ENCODE measurements around the gene AREG.
"Not testable (repeated sequence)": the region's sequence is repeated elsewhere in the genome, so short reads cannot be mapped to it uniquely, and the experiment has no call there.

The AREG gene, protein sequence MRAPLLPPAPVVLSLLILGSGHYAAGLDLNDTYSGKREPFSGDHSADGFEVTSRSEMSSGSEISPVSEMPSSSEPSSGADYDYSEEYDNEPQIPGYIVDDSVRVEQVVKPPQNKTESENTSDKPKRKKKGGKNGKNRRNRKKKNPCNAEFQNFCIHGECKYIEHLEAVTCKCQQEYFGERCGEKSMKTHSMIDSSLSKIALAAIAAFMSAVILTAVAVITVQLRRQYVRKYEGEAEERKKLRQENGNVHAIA

GRCh38 chr4:74444891-74445642 is at the start of gene AREG:
TSS of gene AREG (plus strand) at chr4:74445136. CDS start at chr4:74445346, 210 bp downstream.
- DNase-seq (ENCODE audit: low spot score) (peak; percentile 37), FAIRE-seq (no peak)

DNA sequence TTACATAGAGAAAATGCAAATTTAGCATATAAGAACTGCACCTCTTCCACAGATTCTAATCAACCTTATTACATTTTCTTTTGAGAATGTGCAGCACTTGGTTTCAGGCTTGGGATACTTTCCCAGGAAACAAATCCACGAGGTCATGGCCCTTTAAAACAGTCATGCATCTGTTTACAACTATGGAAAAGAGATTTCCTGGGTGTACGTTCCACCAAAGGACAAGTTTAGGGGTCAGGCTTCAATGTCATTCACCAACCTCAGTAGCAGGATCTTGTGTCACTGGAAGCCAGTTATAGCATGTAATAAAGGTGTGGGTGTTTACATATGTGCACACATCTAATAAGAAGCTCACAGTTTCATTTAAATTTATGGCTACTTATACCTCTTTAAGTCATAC is 49.3 kb upstream of the AREG start:
- DNase-seq (ENCODE audit: low spot score) (no peak), FAIRE-seq (no peak)

- no peak for DNase-seq (ENCODE audit: low spot score)
- FAIRE-seq = peak; percentile 15
Measured at GRCh38 chr4:74397748-74398426, 47.0 kb upstream of the AREG start.

- not testable (repeated sequence) for FAIRE-seq; DNase-seq (ENCODE audit: low spot score)
Measured at GRCh38 chr4:74398894-74399589, 45.9 kb upstream of the AREG start.

GRCh38 chr4:74400395-74400794 is 44.5 kb upstream of the AREG start:
- DNase-seq (ENCODE audit: low spot score) (no peak), FAIRE-seq (no peak)

DNA sequence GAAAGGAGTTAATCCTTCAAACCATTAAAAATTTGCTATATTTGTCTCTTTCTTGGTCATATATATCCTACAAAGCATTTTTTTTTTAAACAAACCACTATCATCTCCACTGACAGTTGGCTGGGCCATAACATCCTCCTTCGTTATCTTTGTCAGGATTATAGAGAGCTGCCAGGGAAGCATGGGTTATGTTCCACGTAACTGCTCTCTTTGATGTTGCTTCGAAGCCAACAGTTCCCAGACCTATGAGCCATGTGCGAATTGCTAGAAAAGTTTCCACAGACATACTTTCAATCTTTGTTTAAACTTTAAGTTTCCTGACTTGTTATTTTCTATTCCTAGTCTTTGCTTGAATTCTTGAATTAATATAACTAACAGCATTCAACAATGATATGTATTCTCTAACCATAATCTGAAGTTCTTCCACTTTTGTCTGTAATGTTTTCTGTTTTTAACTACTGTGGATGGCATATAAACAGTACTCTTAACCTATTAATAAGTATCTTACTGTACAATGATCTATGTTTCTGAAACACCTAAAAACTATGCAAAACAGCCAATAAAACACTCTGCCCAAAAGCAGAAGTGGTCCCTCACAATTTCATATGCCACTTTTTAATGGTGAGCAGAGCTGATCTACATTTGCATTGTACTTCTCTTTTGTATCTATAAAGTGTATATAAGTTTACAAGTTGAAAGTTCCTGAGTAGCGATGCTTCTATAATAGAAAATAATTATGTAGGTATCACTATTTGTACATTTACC is 42.1 kb upstream of the AREG start:
- DNase-seq (ENCODE audit: low spot score) = no peak
- no peak for FAIRE-seq

DNA sequence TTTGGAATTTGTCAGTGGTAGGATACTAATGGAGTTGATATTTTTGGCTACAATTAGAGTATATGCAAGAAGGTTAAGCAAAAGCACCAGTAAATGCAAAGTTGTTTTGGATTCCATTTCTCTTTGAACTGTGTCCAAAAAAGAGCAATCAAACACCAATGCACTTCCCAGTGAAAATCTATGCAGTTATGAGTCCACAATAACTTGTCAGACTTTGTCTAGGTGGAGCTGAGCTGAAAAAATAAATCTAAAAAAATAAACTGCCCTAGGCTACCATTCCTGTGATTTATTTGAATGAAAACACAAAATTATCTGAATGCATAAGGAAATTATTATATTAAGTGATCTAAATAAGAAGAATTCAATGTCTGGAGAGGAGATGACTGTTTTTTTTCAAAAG is 37.0 kb upstream of the AREG start:
- DNase-seq (ENCODE audit: low spot score) (no peak), FAIRE-seq (no peak)

DNA sequence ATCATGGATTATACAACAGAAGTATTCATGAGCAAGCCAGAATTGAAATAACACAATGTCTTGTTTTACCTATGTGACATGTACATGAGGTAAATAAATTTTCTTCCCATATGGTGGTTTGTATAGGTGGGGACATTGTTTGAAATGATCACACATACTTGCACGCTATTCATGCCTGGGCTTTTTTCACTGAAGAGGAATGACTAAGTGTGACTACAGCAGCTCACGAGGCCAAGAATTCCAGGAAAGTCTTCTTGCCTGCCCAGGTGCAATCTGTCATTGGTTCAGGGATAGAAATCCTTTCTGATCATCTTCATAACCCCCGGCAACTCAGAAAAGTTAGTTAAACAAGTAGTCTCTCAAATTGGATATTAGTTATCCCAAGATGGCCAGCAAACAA is 36.3 kb upstream of the AREG start:
- FAIRE-seq (peak; percentile 2), DNase-seq (ENCODE audit: low spot score) (peak; percentile 40)

GRCh38 chr4:74410272-74410671 is 34.7 kb upstream of the AREG start:
- no peak for FAIRE-seq
- DNase-seq (ENCODE audit: low spot score) = no peak

GRCh38 chr4:74412225-74412624 is 32.7 kb upstream of the AREG start:
- no peak for DNase-seq (ENCODE audit: low spot score)
- no peak for FAIRE-seq

GRCh38 chr4:74413265-74413664 is 31.7 kb upstream of the AREG start:
- no peak for FAIRE-seq
- DNase-seq (ENCODE audit: low spot score) = no peak

DNA sequence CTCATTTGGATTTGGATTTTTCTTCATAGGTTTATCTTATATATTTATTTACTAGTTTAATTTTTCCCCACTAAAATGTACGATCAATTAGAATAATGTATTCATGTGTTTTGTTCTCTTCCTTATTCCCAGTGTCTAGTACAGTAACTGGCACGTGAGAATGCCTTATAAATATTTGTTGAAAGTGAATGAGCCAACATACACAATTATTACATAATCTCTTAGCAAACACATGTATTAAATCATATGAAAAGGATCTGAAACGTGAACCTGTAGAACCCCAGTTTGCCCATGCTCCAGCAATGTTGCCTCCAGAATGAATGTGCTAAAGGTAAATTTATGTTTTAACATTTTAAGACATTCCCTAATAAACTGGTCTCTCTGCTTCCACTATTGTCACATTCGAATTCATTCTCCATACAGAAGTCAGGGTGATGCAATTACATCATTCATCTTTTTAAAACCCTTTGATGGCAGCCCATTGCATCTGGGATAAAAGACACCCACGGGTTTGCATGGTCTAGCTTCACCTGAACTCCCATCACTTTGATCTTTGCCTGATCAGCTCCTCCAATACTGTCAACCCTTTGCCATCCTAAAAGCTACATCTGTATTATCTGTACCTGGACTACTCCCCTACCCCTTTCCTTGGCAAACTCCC is 30.7 kb upstream of the AREG start:
- DNase-seq (ENCODE audit: low spot score) (no peak), FAIRE-seq (no peak)

GRCh38 chr4:74415602-74416300 is 29.2 kb upstream of the AREG start:
- DNase-seq (ENCODE audit: low spot score) = no peak
- FAIRE-seq = no peak

DNA sequence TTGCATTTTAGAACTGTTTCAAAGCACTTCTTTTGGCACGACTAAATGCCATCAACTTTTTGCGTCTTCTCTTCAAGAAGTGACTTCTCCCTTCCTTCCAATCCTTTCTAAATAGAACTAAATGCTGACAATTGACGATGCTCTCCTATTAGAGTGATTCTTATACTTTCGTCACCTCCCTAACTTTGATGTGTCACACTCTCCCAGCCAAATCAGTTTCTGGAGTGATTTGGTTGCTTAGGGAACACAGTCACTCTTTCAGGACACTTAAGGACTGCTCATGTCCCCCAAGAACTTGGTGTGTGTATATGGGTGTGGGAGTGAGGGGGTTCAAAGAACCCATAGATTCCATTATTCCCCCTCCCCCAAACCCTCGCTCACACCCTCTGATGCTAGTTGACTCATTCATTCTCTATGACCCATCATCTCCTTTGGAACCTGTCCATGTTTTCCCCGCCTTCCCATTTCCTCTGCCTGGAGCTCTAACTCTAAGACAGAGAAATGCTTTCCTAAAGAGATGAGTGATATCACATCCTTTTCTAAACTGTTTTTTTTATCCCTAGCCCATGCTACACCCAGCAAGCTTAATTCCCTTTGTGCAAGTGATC is 26.8 kb upstream of the AREG start:
- DNase-seq (ENCODE audit: low spot score) = peak; percentile 65
- FAIRE-seq = peak; percentile 73

- no peak for FAIRE-seq
- DNase-seq (ENCODE audit: low spot score) = no peak
Measured at GRCh38 chr4:74420863-74421262, 24.1 kb upstream of the AREG start.

DNA sequence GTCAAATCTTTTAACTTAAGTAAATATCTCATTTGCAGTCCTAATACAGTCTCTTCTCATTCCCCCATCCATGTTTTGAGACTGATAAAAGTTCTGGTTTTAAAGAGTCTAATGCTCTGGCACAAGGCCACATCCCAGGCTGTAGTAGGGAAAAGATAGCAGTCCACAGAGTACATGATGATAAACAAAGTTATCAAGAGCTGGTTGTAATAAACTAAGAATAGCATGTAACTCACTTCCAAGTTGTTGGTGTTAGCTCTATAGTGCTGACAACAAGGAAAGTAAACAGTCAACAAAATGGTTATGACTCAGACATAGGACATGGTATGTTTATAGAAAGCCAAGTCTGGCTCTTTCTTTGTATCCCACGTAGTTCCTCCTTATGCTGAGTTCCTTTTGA is 21.8 kb upstream of the AREG start:
- FAIRE-seq = no peak
- no peak for DNase-seq (ENCODE audit: low spot score)

- no peak for FAIRE-seq
- no peak for DNase-seq (ENCODE audit: low spot score)
Measured at GRCh38 chr4:74424111-74424510, 20.8 kb upstream of the AREG start.

DNA sequence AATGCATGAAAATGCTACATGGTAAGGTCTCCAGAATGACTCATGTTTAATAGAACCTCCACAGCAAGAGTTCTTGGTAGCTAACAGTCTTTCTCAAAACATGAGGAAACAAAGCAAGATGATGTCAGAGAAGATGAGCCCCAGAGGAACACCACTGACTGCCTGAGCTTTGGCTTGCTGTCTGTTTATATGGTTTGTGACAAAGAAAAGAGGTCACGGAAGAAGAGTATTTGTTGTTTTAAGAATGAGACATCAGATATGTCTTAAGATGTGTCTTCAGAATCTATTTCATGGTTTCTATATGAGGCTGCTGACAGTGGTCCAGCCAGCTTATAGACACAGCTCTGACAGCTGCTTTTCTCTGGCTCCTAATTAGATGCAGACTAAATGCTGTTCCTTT is 18.8 kb upstream of the AREG start:
- DNase-seq (ENCODE audit: low spot score) (no peak), FAIRE-seq (no peak)

DNA sequence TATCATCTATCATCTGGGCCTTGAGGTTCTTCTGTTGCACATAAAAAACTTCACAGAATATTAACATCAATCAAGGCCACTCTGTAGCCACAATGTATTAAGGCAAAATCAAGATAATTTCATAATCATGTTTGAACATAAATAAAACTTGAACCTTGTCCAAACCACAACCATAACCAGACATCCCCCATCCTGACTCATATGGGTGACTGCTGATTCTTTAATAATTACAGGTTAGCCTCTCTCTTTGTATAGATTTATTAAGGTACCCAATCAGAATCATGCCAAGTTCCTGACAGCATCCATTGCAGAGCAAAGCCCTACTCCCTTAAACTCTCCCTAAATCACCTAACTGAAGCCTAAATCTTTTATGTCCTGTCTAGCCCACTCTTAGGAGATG is 16.7 kb upstream of the AREG start:
- no peak for DNase-seq (ENCODE audit: low spot score)
- FAIRE-seq = no peak

Measured in RCC 7860 (cell line).